CD4-positive, alpha-beta T cell treated with Interleukin-6 at 100 ng/mL for 8 hours (primary cell): Measurements from ENCODE around the gene A2ML1.
"Not testable (repeated sequence)": the region's sequence is repeated elsewhere in the genome, so short reads cannot be mapped to it uniquely, and the experiment has no call there.

Experiments used
- DNase-seq: peaks from one replicate; pipeline ENCODE4 v3.0.0-alpha.2; 2020; ENCODE audit warnings: mixed read lengths, low spot score

Gene A2ML1

GRCh38 chr12:8907513-8907912, 85.1 kb downstream of the A2ML1 start:
- DNase-seq: no peak

DNA sequence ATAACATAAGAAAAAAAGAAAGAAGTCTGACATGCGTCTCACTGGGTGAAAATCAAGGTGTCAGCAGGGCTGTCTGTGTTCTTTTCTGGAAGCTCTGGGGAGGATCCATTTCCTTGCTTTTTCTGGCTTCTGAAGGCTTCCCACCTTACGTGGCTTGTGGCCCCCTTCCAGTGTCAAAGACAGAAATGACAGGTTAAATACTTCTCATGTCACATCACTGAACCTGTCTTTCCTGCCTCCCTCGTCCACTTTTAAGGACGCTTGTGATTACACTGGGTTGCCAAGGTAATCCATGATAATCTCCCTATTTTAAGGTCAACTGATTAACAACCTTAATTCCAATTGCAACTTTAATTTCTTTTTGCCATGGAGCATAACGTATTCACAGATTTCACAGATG, 87.3 kb downstream of the A2ML1 start:
- DNase-seq: no peak

GRCh38 chr12:8911606-8912268, 89.3 kb downstream of the A2ML1 start:
- DNase-seq: no peak

- peak; percentile 3 for DNase-seq
Measured at GRCh38 chr12:8912914-8913313, 90.5 kb downstream of the A2ML1 start.

- no peak for DNase-seq
Measured at GRCh38 chr12:8913702-8914032, 91.2 kb downstream of the A2ML1 start.

DNA sequence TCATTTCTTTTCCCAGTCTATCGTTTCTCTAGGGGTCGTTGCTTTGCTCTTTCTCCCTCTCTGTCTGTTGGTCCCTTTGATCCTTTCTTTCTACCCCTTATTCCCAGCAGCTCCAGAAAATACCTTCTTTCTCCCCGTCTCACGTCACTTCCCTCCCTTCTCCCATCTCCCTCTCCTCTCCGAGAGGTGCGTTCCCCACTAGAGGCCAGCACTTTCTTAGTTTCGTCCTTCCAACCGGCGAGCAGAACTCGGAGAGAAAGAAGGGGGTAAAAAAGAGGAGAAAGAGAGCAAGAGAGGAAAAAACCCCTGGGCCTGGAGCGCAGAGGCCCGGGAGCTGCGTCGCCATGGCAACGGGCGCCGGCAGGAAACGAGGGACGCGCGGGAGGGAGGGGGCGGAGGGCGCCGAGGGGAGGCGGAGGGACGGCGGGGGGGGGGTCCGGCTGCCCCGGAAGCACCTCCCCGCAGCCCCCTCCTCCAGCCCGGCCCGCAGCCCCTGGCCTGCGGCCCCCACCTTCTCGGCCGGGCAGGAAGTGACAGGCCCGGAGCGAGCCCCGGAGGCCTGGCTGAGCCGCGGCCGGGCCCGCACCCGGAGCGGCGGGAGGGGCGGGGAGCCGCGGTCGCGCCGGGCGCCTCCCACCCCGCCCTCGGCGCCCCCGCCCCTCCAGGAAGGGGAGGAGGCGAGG, 91.8 kb downstream of the A2ML1 start, which contains the start of gene PHC1:
TSS of gene PHC1 (plus strand) at position 477 of the 683 bp plus-strand sequence. CDS start 3,169 bp downstream, outside the sequence.
- peak; percentile 82 for DNase-seq

GRCh38 chr12:8914716-8915526, 92.5 kb downstream of the A2ML1 start:
- DNase-seq: peak; percentile 57

- DNase-seq: no peak
Measured at GRCh38 chr12:8916154-8916553, 93.7 kb downstream of the A2ML1 start.

DNA sequence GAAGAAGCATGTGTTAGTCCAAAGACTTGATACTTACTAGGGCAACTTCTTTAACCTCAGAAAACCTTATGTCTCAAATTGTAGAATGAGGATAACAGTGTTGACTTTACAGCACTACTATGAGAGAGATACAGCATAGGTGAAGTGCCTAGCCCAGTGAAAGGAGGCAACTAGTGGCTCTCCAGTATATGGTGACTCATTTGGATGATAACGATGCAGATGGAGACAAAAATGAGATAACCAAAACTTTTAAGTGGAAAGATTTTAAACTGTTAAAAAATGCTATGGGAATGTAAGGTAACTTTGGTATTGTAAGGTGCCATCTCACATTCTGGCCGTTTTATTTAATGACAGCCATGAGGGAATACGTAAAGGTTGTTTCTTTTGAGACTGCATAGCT, 94.6 kb downstream of the A2ML1 start:
- no peak for DNase-seq

- no peak for DNase-seq
Measured at GRCh38 chr12:8917751-8918150, 95.3 kb downstream of the A2ML1 start.

DNA sequence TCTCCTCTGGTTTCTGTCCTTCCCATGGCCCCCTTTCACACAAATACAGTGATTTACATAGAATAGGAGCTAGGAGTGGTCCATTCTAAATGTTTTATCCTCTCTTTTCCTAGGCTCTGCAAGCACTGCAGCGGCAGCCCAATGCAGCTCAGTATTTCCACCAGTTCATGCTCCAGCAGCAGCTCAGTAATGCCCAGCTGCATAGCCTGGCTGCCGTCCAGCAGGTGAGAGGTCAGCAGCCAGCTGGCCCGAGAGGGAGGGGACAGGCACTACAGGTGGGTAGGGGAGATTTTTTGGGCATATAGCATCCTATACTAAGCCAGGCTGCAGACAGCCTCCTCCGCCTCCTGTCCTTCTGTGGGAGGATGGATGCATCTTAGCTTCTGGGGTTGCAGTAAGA, 97.2 kb downstream of the A2ML1 start:
- DNase-seq: not testable (repeated sequence)

DNA sequence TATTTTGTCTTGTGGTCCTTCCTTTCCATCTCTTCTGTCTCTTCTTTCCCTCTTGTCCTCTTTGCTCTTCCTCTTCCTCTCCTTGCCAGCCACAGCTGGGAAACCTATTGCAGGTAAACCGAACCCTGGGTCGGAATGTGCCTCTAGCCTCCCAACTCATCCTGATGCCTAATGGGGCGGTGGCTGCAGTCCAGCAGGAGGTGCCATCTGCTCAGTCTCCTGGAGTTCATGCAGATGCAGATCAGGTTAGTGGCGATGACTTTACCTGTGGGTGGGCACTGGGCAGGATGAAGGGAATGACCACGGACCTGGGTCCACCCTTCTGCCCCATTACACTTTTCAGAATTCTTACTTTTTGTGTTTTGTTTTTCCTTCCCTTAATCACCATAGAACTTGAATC, 100.1 kb downstream of the A2ML1 start:
- DNase-seq: no peak
